K562 (cell line): ENCODE measurements around the gene OR2V2. TPM values are rescaled to one million over a fixed set of nuclear protein-coding genes. Genes with fewer than 3 reads are reported as not detected.

ENCODE experiments used
- CCNT2 ChIP-seq: IDR thresholded peaks from 2 replicates; pipeline ENCODE4 v1.6.1; 2011; ENCODE audit warnings: borderline replicate concordance, low read depth, mild to moderate bottlenecking, moderate library complexity, mixed read lengths, low read length; ENCODE audit not compliant: insufficient read length; ENCODE audit errors: extremely low read depth
- EHMT2 ChIP-seq: fragments of 450-650 bp; IDR thresholded peaks from 2 replicates; pipeline ENCODE4 v1.6.1; 2018; ENCODE audit warnings: antibody characterized with exemption
- ESRRB ChIP-seq: fragments of 250-450 bp; sonication (Bioruptor Pico); IDR thresholded peaks from 2 replicates; pipeline ENCODE4 v1.5.0; 2020; ENCODE audit warnings: mild to moderate bottlenecking, moderate library complexity, borderline replicate concordance
- FIP1L1 ChIP-seq: fragments of 200-400 bp; formaldehyde crosslinking; IDR thresholded peaks from 2 replicates; pipeline ENCODE4 v1.6.1; 2018; ENCODE audit warnings: mild to moderate bottlenecking, low read depth, low read length; ENCODE audit not compliant: poor library complexity, severe bottlenecking
- HDAC8 ChIP-seq: fragments of 450-650 bp; IDR thresholded peaks from 2 replicates; pipeline ENCODE4 v1.6.1; 2016; ENCODE audit warnings: mild to moderate bottlenecking, missing genetic modification characterization, moderate library complexity, missing compliant biosample characterization
- HEY1 ChIP-seq: fragments of 250-450 bp; sonication (Bioruptor Pico); IDR thresholded peaks from 2 replicates; pipeline ENCODE4 v1.5.0; 2020; ENCODE audit warnings: mild to moderate bottlenecking, moderate library complexity, borderline replicate concordance
- RERE ChIP-seq: sonication (generic); formaldehyde crosslinking; IDR thresholded peaks from 2 replicates; pipeline ENCODE4 v1.8.0; 2023; ENCODE audit warnings: missing genetic modification reagents, mild to moderate bottlenecking, borderline replicate concordance
- ZNF592 ChIP-seq: fragments of 450-650 bp; IDR thresholded peaks from 2 replicates; pipeline ENCODE4 v1.6.1; 2017; ENCODE audit warnings: antibody characterized with exemption, mild to moderate bottlenecking
- polyA plus RNA-seq, 8 experiments: library from polyadenylated mRNA; depleted of rRNA in 4 of 8; stranded (reverse) in 5 of 8; unstranded in 3 of 8; fragments of >200 nt; fragmentation: Nextera tagmentation in 2 of 8; fragmentation: Illumina TruSeq in 1 of 8; extraction: Ambion mirVana in 2 of 8; extraction: Trizol in 1 of 8; gene quantifications; 2 replicates each; pipeline versions ENCODE4 v1.2.1 to v1.2.3, GENCODE V29; 2011 to 2014; ENCODE audit warnings: inconsistent platforms in 1 of 8, missing spikeins in 1 of 8
- total RNA-seq, 7 experiments: library from RNA; depleted of rRNA in 6 of 7; stranded (reverse); fragments of >200 nt in 6 of 7; fragmentation: Illumina TruSeq in 2 of 7; extraction: Trizol in 2 of 7; gene quantifications; 2 replicates each; pipeline versions ENCODE4 v1.2.1 to v1.2.3, GENCODE V29; 2011 to 2021; ENCODE audit warnings: low replicate concordance in 1 of 7
- TF ChIP-seq, protein P1 (sequence below): fragments of 250-450 bp; sonication (Bioruptor Pico); IDR thresholded peaks from 2 replicates; pipeline ENCODE4 v1.5.0; 2021; ENCODE audit warnings: mild to moderate bottlenecking, moderate library complexity
- TF ChIP-seq, protein P2 (sequence below), 2 experiments: fragments of 450-650 bp; conservative IDR thresholded peaks; 2 replicates each; pipeline ENCODE4 v1.6.1; 2017; ENCODE audit warnings: mild to moderate bottlenecking in 2 of 2, moderate library complexity in 2 of 2

Gene OR2V2
- total and polyA plus RNA-seq, 9 of the 15 experiments (the other 6 are each of a cell fraction or from before 2014, with no cell fraction given): 0.01 TPM; not detected in 8

GRCh38 chr5:181160152-181160754 is 12.9 kb downstream of the OR2V2 start (continued):
- TF ChIP-seq CCNT2 (no peak), HDAC8 (tag) (no peak), ZNF592 (peak; percentile 87), EHMT2 (no peak), FIP1L1 (no peak), RERE (CRISPR knock-in tag) (no peak), ESRRB (no peak), HEY1 (no peak)
- TF ChIP-seq, protein P1, sequence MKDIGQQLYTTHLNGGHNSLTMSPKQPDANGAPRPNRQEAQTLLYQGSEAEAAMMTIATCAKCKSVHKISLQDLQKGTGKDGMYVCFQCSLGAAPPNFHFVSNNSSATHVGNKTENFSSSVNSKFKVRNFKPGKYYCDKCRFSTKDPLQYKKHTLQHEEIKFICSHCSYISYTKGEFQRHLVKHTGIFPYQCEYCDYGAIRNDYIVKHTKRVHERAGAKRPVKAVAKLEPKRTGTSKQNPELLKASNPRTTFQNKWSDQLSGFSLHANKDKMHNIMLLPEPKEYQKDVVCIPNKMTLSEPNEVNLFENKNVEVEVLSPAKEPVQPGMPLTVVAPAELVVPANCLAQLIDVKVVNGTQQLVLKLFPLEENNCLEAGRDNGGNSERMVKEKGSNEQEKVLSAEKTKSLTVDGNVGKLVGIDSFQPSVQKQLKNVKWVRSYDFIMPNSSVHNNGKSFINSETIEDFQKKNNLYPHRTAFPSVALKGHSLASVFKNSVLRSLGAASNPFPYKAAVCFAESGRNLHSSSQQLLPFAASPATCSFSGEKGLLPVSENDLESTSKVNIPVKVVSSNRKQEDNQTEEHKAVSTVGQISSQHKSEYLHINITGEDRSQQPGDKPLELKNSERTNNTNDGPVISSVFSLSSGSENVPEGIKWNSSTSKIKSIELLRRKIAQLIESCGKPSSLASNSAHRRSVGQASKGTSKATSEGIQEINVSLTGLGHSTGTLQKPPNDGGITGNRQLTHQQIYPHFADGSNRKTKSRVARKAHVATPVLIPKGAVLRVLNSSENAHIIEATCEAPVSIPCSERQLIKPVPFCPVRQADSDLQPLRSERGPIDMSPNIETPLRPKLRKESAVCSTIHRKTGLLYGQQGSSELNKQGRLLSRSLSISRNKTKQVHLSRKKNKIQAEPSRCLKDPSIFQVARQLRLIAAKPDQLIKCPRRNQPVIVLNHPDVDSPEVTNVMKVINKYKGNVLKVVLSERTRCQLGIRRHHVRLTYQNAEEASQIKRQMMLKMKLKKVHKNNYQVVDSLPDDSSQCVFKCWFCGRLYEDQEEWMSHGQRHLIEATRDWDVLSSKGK: no peak
- TF ChIP-seq, protein P2, sequence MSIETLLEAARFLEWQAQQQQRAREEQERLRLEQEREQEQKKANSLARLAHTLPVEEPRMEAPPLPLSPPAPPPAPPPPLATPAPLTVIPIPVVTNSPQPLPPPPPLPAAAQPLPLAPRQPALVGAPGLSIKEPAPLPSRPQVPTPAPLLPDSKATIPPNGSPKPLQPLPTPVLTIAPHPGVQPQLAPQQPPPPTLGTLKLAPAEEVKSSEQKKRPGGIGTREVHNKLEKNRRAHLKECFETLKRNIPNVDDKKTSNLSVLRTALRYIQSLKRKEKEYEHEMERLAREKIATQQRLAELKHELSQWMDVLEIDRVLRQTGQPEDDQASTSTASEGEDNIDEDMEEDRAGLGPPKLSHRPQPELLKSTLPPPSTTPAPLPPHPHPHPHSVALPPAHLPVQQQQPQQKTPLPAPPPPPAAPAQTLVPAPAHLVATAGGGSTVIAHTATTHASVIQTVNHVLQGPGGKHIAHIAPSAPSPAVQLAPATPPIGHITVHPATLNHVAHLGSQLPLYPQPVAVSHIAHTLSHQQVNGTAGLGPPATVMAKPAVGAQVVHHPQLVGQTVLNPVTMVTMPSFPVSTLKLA (conservative IDR thresholded peaks at IDR 0.05): no peak
